ENCODE results near the gene HIP1R. TPM values are rescaled to one million over a fixed set of nuclear protein-coding genes. Genes with fewer than 3 reads are reported as not detected.
"Not testable (repeated sequence)": the region's sequence is repeated elsewhere in the genome, so short reads cannot be mapped to it uniquely, and the experiment has no call there.

The HIP1R gene, protein sequence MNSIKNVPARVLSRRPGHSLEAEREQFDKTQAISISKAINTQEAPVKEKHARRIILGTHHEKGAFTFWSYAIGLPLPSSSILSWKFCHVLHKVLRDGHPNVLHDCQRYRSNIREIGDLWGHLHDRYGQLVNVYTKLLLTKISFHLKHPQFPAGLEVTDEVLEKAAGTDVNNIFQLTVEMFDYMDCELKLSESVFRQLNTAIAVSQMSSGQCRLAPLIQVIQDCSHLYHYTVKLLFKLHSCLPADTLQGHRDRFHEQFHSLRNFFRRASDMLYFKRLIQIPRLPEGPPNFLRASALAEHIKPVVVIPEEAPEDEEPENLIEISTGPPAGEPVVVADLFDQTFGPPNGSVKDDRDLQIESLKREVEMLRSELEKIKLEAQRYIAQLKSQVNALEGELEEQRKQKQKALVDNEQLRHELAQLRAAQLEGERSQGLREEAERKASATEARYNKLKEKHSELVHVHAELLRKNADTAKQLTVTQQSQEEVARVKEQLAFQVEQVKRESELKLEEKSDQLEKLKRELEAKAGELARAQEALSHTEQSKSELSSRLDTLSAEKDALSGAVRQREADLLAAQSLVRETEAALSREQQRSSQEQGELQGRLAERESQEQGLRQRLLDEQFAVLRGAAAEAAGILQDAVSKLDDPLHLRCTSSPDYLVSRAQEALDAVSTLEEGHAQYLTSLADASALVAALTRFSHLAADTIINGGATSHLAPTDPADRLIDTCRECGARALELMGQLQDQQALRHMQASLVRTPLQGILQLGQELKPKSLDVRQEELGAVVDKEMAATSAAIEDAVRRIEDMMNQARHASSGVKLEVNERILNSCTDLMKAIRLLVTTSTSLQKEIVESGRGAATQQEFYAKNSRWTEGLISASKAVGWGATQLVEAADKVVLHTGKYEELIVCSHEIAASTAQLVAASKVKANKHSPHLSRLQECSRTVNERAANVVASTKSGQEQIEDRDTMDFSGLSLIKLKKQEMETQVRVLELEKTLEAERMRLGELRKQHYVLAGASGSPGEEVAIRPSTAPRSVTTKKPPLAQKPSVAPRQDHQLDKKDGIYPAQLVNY
- 10 to 100 TPM in 1 of 3 donors, 1 to 10 TPM in 2; 4.4 to 14.6 (median 5.1) TPM for polyA plus RNA-seq

DNA sequence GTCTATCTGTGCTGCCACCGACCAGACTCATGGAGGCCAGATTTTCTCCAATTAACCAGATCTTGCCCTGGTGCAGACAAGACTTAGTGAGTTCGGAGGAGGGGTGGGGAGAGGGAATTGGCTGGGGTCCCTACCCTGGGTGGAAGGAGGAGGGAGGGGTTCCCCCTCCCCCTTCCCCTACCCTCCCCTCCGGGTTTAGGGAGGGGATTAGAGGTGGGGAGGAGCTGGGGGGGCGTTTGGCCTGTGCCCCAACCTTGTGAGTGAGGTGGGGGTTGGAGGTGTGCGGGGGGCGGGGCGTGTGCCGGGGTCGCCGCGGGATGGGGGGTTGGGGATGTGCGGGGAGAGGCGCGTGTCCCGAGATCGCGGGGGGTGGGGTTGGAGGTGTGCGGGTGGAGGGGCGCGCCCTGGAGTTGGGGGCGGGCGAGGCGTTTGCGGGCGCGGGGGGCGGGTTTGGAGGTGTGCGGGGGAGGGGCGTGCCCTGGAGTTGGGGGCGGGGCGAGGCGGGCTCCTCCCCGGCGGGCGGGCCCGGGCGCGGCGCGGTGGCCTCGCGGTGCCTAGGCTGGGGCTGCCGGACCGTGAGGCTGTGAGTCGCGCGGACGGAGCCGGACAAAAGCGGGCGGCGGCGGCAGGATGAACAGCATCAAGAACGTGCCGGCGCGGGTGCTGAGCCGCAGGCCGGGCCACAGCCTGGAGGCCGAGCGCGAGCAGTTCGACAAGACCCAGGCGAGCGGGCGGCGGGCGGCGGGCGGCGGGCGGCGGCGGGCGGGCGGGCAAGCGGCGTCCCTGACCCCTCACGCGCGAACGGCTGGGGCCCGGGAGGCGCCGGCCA is at the start of gene HIP1R:
TSS of gene HIP1R (plus strand) at position 537 of the 829 bp plus-strand sequence. CDS start at position 631, 94 bp downstream.
- peak; percentile 40 to 46 (median 44) for DNase-seq
- Mint-ChIP-seq H3K36me3 (no peaks in the 10 kb centered on the region), H3K27me3 (ENCODE audit: low read depth in 3 of 3) (peaks cover 10 to 12% (median 11%) of the 10 kb centered on the region in 3 donors), H3K4me1 (peaks cover 40 to 52% of the 10 kb centered on the region in 2 donors), H3K4me3 (peak within 1 kb of the TSS; percentile 94 to 99 (median 96)), H3K9me3 (no peaks in the 10 kb centered on the region), H3K27ac (peak within 1 kb of the TSS; percentile 90 to 95 (median 93))

DNA sequence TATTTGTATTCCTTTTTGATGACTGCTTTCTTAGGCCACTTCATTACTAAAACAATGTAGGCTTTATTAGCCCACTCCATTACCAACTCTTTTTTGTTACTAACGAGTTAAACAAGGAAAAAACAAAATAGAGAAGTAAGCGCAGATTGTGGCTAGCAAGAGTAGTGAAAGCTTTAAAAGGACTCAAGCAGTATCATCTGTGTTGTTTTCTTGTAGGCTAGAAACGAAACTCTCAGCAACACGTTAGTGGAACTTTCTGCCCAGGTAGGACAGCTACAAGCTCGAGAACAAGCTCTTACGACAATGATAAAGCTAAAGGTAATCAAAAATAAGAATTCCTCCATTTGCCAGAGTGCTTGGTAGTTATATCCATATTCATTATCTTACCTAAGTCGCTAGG is 49.8 kb upstream of the HIP1R start:
- Mint-ChIP-seq H3K4me3 (no peak overlapping the region), H3K4me1 (no peaks in the 10 kb centered on the region), H3K36me3 (no peaks in the 10 kb centered on the region), H3K9me3 (no peaks in the 10 kb centered on the region), H3K27ac (no peak overlapping the region), H3K27me3 (ENCODE audit: low read depth in 3 of 3) (peaks cover 0 to 2% (median 0%) of the 10 kb centered on the region in 3 donors)
- DNase-seq = no peak

DNA sequence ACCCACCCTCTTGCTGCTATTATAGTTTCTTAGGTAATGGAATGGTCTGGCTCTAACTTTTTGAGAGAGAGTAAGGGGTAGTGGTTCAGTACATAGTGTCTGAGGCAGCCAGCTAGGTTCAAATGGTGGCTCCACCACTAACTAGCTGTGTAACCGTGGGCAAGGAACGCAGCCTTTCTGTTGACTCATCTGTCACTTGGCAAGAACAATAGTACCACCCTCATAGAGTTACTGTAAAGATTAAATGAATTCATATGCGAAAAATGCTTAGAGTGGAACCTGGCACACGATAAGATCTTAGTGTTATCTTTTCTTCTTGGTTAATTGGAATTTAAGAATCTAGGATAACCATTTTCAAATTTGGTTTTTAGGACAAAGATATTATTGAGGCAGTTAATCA is 46.9 kb upstream of the HIP1R start:
- no peak overlapping the region for H3K4me3 Mint-ChIP-seq
- peaks cover 2 to 3% (median 2%) of the 10 kb centered on the region in 3 donors for H3K27me3 Mint-ChIP-seq (ENCODE audit: low read depth in 3 of 3)
- DNase-seq = no peak
- peaks cover 0 to 3% (median 0%) of the 10 kb centered on the region in 3 donors for H3K36me3 Mint-ChIP-seq
- H3K4me1 Mint-ChIP-seq = no peaks in the 10 kb centered on the region
- no peak overlapping the region for H3K27ac Mint-ChIP-seq
- H3K9me3 Mint-ChIP-seq = no peaks in the 10 kb centered on the region

DNA sequence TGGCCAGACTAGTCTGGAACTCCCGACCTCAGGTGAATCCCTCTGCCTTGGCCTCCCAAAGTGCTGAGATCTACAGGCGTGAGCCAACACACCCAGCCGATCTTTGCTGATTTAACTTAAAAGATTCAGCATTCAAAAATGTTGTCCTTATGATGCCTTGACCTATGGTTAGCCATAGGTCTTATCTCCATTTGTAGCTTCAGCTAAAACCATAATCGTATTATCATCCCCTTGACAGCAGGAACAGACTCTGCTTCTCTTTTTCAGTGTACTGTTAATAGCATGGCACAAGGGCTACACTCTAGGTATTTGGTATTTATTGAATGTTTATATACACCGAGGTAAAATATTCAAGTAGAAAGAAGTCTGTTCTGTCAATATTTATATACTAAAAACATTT is 45.6 kb upstream of the HIP1R start:
- peaks cover 0 to 3% (median 0%) of the 10 kb centered on the region in 3 donors for H3K36me3 Mint-ChIP-seq
- peaks cover 0 to 2% of the 10 kb centered on the region in 2 donors for H3K4me1 Mint-ChIP-seq
- H3K27me3 Mint-ChIP-seq (ENCODE audit: low read depth in 3 of 3) = peaks cover 2 to 3% (median 2%) of the 10 kb centered on the region in 3 donors
- H3K27ac Mint-ChIP-seq = no peak overlapping the region
- H3K9me3 Mint-ChIP-seq = no peaks in the 10 kb centered on the region
- no peak for DNase-seq
- H3K4me3 Mint-ChIP-seq = no peak overlapping the region

DNA sequence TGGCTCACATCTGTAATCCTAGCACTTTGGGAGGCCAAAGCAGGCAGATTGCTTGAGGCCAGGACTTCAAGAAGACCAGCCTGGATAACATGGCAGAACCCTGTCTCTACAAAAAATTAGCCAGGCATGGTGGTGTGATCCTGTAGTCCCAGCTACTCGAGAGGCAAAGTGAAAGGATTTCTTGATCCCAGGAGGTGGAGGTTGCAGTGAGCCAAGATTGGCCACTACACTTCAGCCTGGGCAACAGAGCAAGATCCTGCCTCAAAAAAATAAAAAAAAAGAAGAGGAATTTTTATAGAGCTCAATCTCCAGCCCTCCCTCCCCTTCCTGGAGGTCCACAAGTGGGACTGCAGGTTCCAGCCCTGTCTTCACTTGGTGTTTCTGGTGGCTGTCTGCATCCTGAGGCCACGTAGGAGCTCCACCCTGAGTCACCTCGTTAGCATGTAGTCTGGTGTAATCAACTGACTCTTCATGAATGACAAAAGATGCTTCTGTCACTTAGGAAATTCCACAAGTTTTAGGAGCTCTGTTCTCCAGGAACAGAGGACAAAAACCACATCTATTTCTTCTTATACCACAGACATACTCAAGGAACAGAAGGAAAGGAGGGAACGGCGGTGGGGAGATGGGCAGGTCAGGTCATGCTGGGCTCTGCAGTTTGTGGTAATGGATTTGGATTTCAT is 44.7 kb upstream of the HIP1R start:
- Mint-ChIP-seq H3K27me3 (ENCODE audit: low read depth in 3 of 3) (peaks cover 2 to 3% (median 2%) of the 10 kb centered on the region in 3 donors), H3K36me3 (peaks cover 0 to 3% (median 0%) of the 10 kb centered on the region in 3 donors), H3K9me3 (no peaks in the 10 kb centered on the region), H3K4me1 (peaks cover 0 to 2% of the 10 kb centered on the region in 2 donors), H3K4me3 (no peak overlapping the region), H3K27ac (no peak overlapping the region)
- DNase-seq = no peak

DNA sequence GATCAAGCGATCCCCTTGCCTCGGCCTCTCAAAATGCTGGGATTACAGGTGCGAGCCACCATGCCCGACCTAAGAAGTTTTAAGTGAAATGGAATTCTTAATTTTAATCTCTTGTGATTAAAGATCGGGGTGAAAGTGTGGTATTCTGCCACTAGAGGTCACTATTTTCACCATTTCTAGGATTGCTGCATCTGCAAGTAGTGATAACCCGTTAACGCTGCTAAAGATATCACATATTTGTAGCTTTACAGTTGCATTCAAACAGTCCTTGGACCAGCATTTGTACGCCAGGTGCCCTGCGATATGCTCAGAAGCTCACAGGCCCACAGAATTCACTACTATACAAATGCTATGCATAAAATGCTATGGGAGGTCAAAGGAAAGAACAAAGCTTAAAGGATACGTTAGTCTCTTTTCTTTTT is 41.6 kb upstream of the HIP1R start:
- H3K4me3 Mint-ChIP-seq = no peak overlapping the region
- H3K9me3 Mint-ChIP-seq = no peaks in the 10 kb centered on the region
- peaks cover 0 to 3% (median 0%) of the 10 kb centered on the region in 3 donors for H3K36me3 Mint-ChIP-seq
- peak; percentile 47 to 60 (median 54) for DNase-seq
- H3K4me1 Mint-ChIP-seq = peaks cover 0 to 2% of the 10 kb centered on the region in 2 donors
- H3K27me3 Mint-ChIP-seq (ENCODE audit: low read depth in 3 of 3) = peaks cover 0 to 3% (median 2%) of the 10 kb centered on the region in 3 donors
- no peak overlapping the region for H3K27ac Mint-ChIP-seq

DNA sequence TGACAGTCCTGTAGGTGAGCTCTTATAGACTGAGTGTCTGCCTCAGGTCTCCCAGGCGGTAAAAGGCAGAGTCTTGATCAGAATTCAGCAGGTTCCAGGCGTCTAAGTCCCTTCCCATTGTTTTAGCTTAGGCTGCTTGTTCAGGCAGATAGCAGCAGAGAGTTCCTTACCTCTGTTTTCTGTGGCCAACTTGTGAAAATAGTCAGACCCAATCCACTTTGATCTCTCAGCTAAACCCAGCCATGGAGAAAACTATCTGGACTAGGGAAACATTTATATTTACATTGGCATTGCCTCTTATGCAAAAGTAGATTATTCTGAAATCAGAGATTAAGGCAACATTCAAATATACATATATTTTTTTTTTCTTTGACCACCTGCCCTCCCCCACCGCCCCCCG is 39.5 kb upstream of the HIP1R start:
- Mint-ChIP-seq H3K27me3 (ENCODE audit: low read depth in 3 of 3) (peaks cover 0 to 3% (median 2%) of the 10 kb centered on the region in 3 donors), H3K27ac (no peak overlapping the region), H3K4me1 (peaks cover 0 to 2% of the 10 kb centered on the region in 2 donors), H3K4me3 (no peak overlapping the region), H3K36me3 (peaks cover 0 to 1% (median 0%) of the 10 kb centered on the region in 3 donors), H3K9me3 (no peaks in the 10 kb centered on the region)
- DNase-seq = no peak

DNA sequence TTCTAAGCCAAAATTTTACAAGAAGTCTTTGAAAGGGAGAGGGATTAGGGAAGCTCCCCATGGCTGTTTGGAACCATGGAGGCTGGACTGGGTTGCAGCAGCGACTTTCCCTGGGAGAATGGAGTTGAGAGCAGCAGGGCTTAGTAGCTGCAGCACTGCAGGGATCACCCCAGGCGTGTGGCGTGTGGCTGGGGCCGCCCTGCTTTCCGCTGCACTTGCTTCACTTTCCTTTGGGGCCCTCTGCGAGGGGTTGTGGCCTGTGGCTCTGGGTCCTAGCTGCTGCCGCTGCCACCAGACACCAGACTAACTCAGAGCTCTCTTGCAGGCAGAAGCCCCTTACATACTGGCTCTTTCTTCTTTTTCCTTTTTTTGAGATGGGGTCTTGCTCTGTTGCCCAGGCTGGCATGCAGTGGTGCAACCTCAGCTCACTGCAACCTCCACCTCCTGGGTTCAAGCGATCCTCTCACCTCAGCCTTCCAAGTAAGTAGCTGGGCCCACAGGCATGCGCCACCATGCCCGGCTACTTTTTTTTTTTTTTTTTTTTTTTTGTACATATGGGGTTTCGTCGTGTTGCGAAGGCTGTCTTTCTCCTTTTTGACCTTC is 35.5 kb upstream of the HIP1R start:
- Mint-ChIP-seq H3K4me3 (peak overlapping the region in 1 of 5 donors; percentile 20), H3K9me3 (no peaks in the 10 kb centered on the region), H3K27me3 (ENCODE audit: low read depth in 3 of 3) (no peaks in the 10 kb centered on the region), H3K27ac (no peak overlapping the region), H3K36me3 (no peaks in the 10 kb centered on the region), H3K4me1 (no peaks in the 10 kb centered on the region)
- DNase-seq = peak in 2 of 3 donors; percentile 13 to 16

DNA sequence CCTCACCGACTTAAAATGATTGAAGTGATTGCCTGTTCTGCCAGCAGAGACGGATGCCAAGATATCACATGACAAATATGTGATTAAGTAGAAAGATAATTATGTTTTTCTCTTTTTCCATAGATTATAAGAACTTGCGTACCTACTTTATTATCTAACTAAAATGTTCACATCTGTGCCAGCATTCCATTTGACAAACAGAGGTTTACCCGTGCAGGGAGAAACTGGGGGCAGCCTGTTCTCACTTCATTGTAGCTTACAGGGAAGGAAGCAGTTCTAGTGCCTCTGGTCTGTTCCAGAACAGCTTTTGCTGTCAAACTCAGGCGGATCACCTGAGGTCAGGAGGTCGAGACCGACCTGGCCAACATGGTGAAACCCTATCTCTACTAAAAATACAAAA is 31.3 kb upstream of the HIP1R start:
- Mint-ChIP-seq H3K27ac (no peak overlapping the region), H3K36me3 (peaks cover 0 to 2% (median 0%) of the 10 kb centered on the region in 3 donors), H3K9me3 (no peaks in the 10 kb centered on the region), H3K27me3 (ENCODE audit: low read depth in 3 of 3) (no peaks in the 10 kb centered on the region), H3K4me1 (no peaks in the 10 kb centered on the region), H3K4me3 (no peak overlapping the region)
- no peak for DNase-seq

DNA sequence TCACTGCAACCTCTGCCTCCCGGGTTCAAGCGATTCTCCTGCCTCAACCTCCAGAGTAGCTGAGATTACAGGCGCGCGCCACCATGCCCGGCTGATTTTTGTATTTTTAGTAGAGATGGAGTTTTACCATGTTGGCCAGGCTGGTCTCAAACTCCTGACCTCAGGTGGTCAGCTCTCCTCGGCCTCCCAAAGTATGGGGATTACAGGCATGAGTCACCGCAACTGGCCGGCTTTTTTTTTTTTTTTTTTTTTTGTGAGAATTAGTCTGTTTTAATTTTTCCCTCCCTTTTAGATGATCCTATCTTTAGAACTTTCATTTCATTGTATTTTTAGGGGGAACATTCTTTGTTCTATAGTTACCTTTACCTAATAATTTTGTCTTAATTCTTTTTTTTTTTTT is 30.3 kb upstream of the HIP1R start:
- not testable (repeated sequence) for DNase-seq, H3K27ac Mint-ChIP-seq

DNA sequence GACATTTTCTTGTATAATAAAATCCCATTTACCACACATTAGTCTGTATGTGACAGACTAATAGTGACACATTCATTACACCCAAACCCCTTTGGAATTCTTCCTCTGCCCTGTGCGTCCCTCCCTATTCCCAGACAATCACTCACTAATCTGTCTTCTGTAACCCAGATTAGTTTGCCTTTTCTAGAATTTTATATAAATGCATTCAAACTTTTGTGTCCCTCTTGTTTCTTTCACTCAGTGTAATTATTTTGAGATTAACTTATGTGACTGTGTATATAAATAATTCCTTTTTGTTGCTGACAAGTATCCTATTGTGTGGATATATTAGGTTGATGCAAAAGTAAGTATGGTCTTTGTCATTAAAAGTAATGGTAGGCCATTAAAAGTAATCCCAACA is 27.6 kb upstream of the HIP1R start:
- H3K4me3 Mint-ChIP-seq = no peak overlapping the region
- H3K27ac Mint-ChIP-seq = no peak overlapping the region
- H3K27me3 Mint-ChIP-seq (ENCODE audit: low read depth in 3 of 3) = no peaks in the 10 kb centered on the region
- no peaks in the 10 kb centered on the region for H3K4me1 Mint-ChIP-seq
- DNase-seq = no peak
- H3K36me3 Mint-ChIP-seq = peaks cover 0 to 3% (median 0%) of the 10 kb centered on the region in 3 donors
- H3K9me3 Mint-ChIP-seq = no peaks in the 10 kb centered on the region

More for the DNA sequence above, 30.3 kb upstream of the HIP1R start:
- H3K4me1 Mint-ChIP-seq; H3K27me3 Mint-ChIP-seq (ENCODE audit: low read depth in 3 of 3); H3K4me3 Mint-ChIP-seq; H3K9me3 Mint-ChIP-seq; H3K36me3 Mint-ChIP-seq: not testable (repeated sequence)

DNA sequence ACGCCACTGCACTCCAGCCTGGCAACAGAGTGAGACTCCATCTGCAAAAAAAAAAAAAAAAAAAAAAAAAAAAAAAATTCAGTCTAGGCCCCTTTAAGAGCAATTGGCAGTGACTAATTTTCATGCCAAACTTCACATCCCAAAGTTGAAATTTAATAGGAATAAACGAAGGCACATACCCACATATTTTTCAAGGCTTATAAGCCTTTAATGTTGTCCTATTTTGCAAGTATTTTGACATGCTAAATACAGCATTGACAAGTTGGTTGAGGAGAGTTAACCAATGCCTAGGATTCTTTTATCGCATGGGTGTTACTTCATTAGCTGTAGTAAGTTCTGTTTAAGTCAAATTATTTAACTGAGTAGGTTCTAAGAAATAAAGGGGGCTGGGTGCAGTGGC is 23.5 kb upstream of the HIP1R start:
- no peaks in the 10 kb centered on the region for H3K27me3 Mint-ChIP-seq (ENCODE audit: low read depth in 3 of 3)
- no peaks in the 10 kb centered on the region for H3K9me3 Mint-ChIP-seq
- H3K4me3 Mint-ChIP-seq = no peak overlapping the region
- no peak overlapping the region for H3K27ac Mint-ChIP-seq
- peaks cover 0 to 7% (median 0%) of the 10 kb centered on the region in 3 donors for H3K36me3 Mint-ChIP-seq
- H3K4me1 Mint-ChIP-seq = no peaks in the 10 kb centered on the region
- DNase-seq = no peak

Data from immature natural killer cell (primary cell).